Posterior cingulate gyrus (tissue), 11 donors: ENCODE measurements around the gene PRF1.
A peak's percentile ranks its signal among the peaks of the same experiment; 100 is the strongest.

ENCODE experiments used
- DNase-seq, 10 donors: peaks; one replicate each; pipeline versions ENCODE4 v3.0.0 to v3.0.0-alpha.2; 2020 to 2021; ENCODE audit warnings: mixed read lengths in 3 of 10
- intact Hi-C: fragments of 100-400 bp; cut with DNase I; formaldehyde crosslinking; loops from one replicate; pipeline ENCODE4 v1.15.1; 2023

The PRF1 gene

GRCh38 chr10:70564901-70565351 lies 37.6 kb downstream of the PRF1 start:
- peak in 4 of 10 donors; percentile 16 to 72 (median 44) for DNase-seq
- intact Hi-C loops: no loop called here

GRCh38 chr10:70564113-70564725 lies 38.3 kb downstream of the PRF1 start:
- DNase-seq: peak in 4 of 10 donors; percentile 10 to 83 (median 64)
- intact Hi-C loops: no loop called here

GRCh38 chr10:70563230-70563629 lies 39.3 kb downstream of the PRF1 start:
- intact Hi-C loops: no loop called here
- peak in 4 of 10 donors; percentile 32 to 87 (median 78) for DNase-seq

- peak in 4 of 10 donors; percentile 17 to 75 (median 42) for DNase-seq
- intact Hi-C loops: no loop called here
Measured at GRCh38 chr10:70562036-70562755, 40.3 kb downstream of the PRF1 start.

GRCh38 chr10:70561558-70561957 lies 41.0 kb downstream of the PRF1 start:
- intact Hi-C loops: no loop called here
- DNase-seq: peak in 4 of 10 donors; percentile 19 to 54 (median 38)

GRCh38 chr10:70561070-70561469 lies 41.5 kb downstream of the PRF1 start:
- peak in 8 of 10 donors; percentile 29 to 93 (median 66) for DNase-seq
- intact Hi-C loops: no loop called here

- peak in 4 of 10 donors; percentile 19 to 66 (median 44) for DNase-seq
- intact Hi-C loops: no loop called here
Measured at GRCh38 chr10:70560511-70560941, 42.0 kb downstream of the PRF1 start.

- DNase-seq: peak in 2 of 10 donors; percentile 21 to 58
- intact Hi-C loops: loop anchor here (10.0 kb wide), 2 partner anchors 55 to 115 kb away; partner anchors contain the start of gene ADAMTS14
Measured at GRCh38 chr10:70559861-70560260, 42.7 kb downstream of the PRF1 start.

GRCh38 chr10:70558871-70559810 lies 43.4 kb downstream of the PRF1 start:
- peak in 8 of 10 donors; percentile 19 to 91 (median 37) for DNase-seq
- intact Hi-C loops: loop anchor here (10.0 kb wide), 2 partner anchors 56 to 116 kb away; partner anchors contain the start of gene ADAMTS14

GRCh38 chr10:70558295-70558694 lies 44.2 kb downstream of the PRF1 start:
- peak in 3 of 10 donors; percentile 24 to 45 (median 31) for DNase-seq
- intact Hi-C loops: loop anchor here (10.0 kb wide), 2 partner anchors 57 to 117 kb away; partner anchors contain the start of gene ADAMTS14

GRCh38 chr10:70557876-70558275 lies 44.7 kb downstream of the PRF1 start:
- peak in 3 of 10 donors; percentile 34 to 64 (median 42) for DNase-seq

GRCh38 chr10:70557086-70557845 lies 45.3 kb downstream of the PRF1 start:
- peak in 4 of 10 donors; percentile 22 to 65 (median 47) for DNase-seq
- intact Hi-C loops: loop anchor here (10.0 kb wide), 2 partner anchors 58 to 118 kb away; partner anchors contain the start of gene ADAMTS14

More at GRCh38 chr10:70557876-70558275, 44.7 kb downstream of the PRF1 start:
- intact Hi-C loops: loop anchor here (10.0 kb wide), 2 partner anchors 57 to 117 kb away; partner anchors contain the start of gene ADAMTS14

GRCh38 chr10:70555371-70555770 lies 47.2 kb downstream of the PRF1 start:
- peak in 4 of 10 donors; percentile 22 to 79 (median 40) for DNase-seq

GRCh38 chr10:70552586-70552985 lies 50.0 kb downstream of the PRF1 start:
- DNase-seq: no peak
- intact Hi-C loops: loop anchor here (5.0 to 10.0 kb wide), 3 partner anchors 62 to 122 kb away; partner anchors contain the start of gene ADAMTS14

More at GRCh38 chr10:70555371-70555770, 47.2 kb downstream of the PRF1 start:
- intact Hi-C loops: loop anchor here (10.0 kb wide), 2 partner anchors 59 to 119 kb away; partner anchors contain the start of gene ADAMTS14

- DNase-seq: peak in 3 of 10 donors; percentile 49 to 75 (median 70)
- intact Hi-C loops: loop anchor here (5.0 to 10.0 kb wide), 3 partner anchors 63 to 123 kb away; partner anchors contain the start of gene ADAMTS14
Measured at GRCh38 chr10:70551971-70552422, 50.5 kb downstream of the PRF1 start.

- intact Hi-C loops: loop anchor here (5.0 to 10.0 kb wide), 3 partner anchors 63 to 123 kb away; partner anchors contain the start of gene ADAMTS14
- DNase-seq: peak in 2 of 10 donors; percentile 6 to 19
Measured at GRCh38 chr10:70551466-70551865, 51.1 kb downstream of the PRF1 start.

GRCh38 chr10:70550459-70550858 lies 52.1 kb downstream of the PRF1 start:
- DNase-seq: peak in 1 of 10 donors; percentile 13
- intact Hi-C loops: loop anchor here (1.0 to 10.0 kb wide), 5 partner anchors 64 to 330 kb away; partner anchors contain the start of gene ADAMTS14

- peak in 9 of 10 donors; percentile 26 to 95 (median 78) for DNase-seq
- intact Hi-C loops: loop anchor here (1.0 to 10.0 kb wide), 6 partner anchors 65 to 330 kb away; partner anchors contain the start of gene ADAMTS14
Measured at GRCh38 chr10:70549962-70550458, 52.5 kb downstream of the PRF1 start.
